Omental fat pad (tissue), 4 donors: ENCODE measurements around the gene COPS8. TPM values are rescaled to one million over a fixed set of nuclear protein-coding genes. Genes with fewer than 3 reads are reported as not detected.
A peak's percentile ranks its signal among the peaks of the same experiment; 100 is the strongest.

Experiments
- ATAC-seq: fragments of 150-250 bp; one replicate; pipeline ENCODE4 v1.9.1; 2016; ENCODE audit warnings: mild to moderate bottlenecking, moderate library complexity; ENCODE audit not compliant: low FRiP score
- DNase-seq: peaks from one replicate; pipeline ENCODE4 v3.0.0-alpha.2; 2019; ENCODE audit warnings: low spot score
- CTCF ChIP-seq, 3 donors: fragments of 450-650 bp; IDR thresholded peaks; one replicate each; pipeline ENCODE4 v1.5.1; 2016 to 2017; ENCODE audit warnings: antibody characterized with exemption in 3 of 3, mild to moderate bottlenecking in 3 of 3, moderate library complexity in 2 of 3
- total RNA-seq, 4 donors: library from RNA; depleted of rRNA; stranded (reverse); fragments of >200 nt; gene quantifications; one replicate each; pipeline ENCODE4 v1.1.0, GENCODE V29; 2016

COPS8 gene
- total RNA-seq = 100 to 1,000 TPM in 1 of 4 donors, 10 to 100 TPM in 3; 76.4 to 105 (median 90.5) TPM

- ATAC-seq = peak; percentile 98
- DNase-seq = peak; percentile 89
- TF ChIP-seq CTCF (IDR thresholded peaks at IDR 0.05) = no peak
These were observed at the start of gene COPS8 for GRCh38 chr2:237085248-237086221. Gene COPS8 (plus strand): TSS chr2:237085889. CDS start chr2:237085965, 76 bp downstream.

GRCh38 chr2:237039301-237040031 lies 46.2 kb upstream of the COPS8 start:
- no peak for TF ChIP-seq CTCF (IDR thresholded peaks at IDR 0.05)
- ATAC-seq = no peak
- no peak for DNase-seq

- DNase-seq (no peak), ATAC-seq (no peak)
- TF ChIP-seq CTCF (IDR thresholded peaks at IDR 0.05) = no peak
These were observed 44.5 kb upstream of the COPS8 start for GRCh38 chr2:237041231-237041630.

GRCh38 chr2:237042101-237042500 lies 43.6 kb upstream of the COPS8 start:
- DNase-seq = no peak
- ATAC-seq = no peak
- no peak for TF ChIP-seq CTCF (IDR thresholded peaks at IDR 0.05)

GRCh38 chr2:237043866-237044265 lies 41.8 kb upstream of the COPS8 start:
- ATAC-seq = no peak
- no peak for DNase-seq
- no peak for TF ChIP-seq CTCF (IDR thresholded peaks at IDR 0.05)

GRCh38 chr2:237044281-237044680 lies 41.4 kb upstream of the COPS8 start:
- DNase-seq (no peak), ATAC-seq (no peak)
- no peak for TF ChIP-seq CTCF (IDR thresholded peaks at IDR 0.05)
